H1 (cell line): ENCODE measurements around the gene PMS1. TPM values are rescaled to one million over a fixed set of nuclear protein-coding genes. Genes with fewer than 3 reads are reported as not detected.

ENCODE experiments used
- CTCF ChIA-PET: fragments of 300-600 bp; sonication (Branson Sonifier 250); formaldehyde crosslinking; loops from one replicate; lab custom pipeline; 2021; ENCODE audit not compliant: partially characterized antibody; lab: Charles Lee
- POLR2A ChIA-PET: fragments of 300-600 bp; sonication (Branson Sonifier 250); formaldehyde crosslinking; loops from one replicate; lab custom pipeline; 2021; ENCODE audit warnings: inconsistent platforms; ENCODE audit not compliant: partially characterized antibody; lab: Charles Lee
- DNase-seq, 2 experiments: peaks; one replicate each; pipeline versions ENCODE4 v3.0.0 to v3.0.0-alpha.2; 2010 to 2022; ENCODE audit warnings: low spot score in 2 of 2, low read depth in 1 of 2, mixed read lengths in 1 of 2
- FAIRE-seq: peaks from 2 replicates; lab custom pipeline; 2011; peaks lifted over from hg19 to GRCh38; lab: Jason Lieb, UNC
- H2AFZ ChIP-seq: 2 replicates; pipeline ENCODE4 v1.8.1; 2012; ENCODE audit warnings: low read length, inconsistent platforms
- H2AK5ac ChIP-seq: 2 replicates; pipeline ENCODE4 v1.6.1; 2013; ENCODE audit warnings: low read depth, low read length
- H2BK120ac ChIP-seq: replicated peaks from 2 replicates; pipeline ENCODE3; 2013; ENCODE audit warnings: low read depth, low read length, inconsistent platforms
- H2BK12ac ChIP-seq: 2 replicates; pipeline ENCODE4 v1.6.1; 2013; ENCODE audit warnings: low read depth, low read length
- H2BK15ac ChIP-seq: 2 replicates; pipeline ENCODE4 v1.6.1; 2013; ENCODE audit warnings: low read length
- H2BK20ac ChIP-seq: 2 replicates; pipeline ENCODE4 v1.6.1; 2013; ENCODE audit warnings: low read length
- H2BK5ac ChIP-seq: 2 replicates; pipeline ENCODE4 v1.6.1; 2013; ENCODE audit warnings: low read depth, low read length
- H3K14ac ChIP-seq: 2 replicates; pipeline ENCODE4 v1.6.1; 2013; ENCODE audit warnings: inconsistent platforms; ENCODE audit not compliant: insufficient read length
- H3K18ac ChIP-seq: 2 replicates; pipeline ENCODE4 v1.6.1; 2013; ENCODE audit warnings: low read length; ENCODE audit errors: extremely low read depth
- H3K23ac ChIP-seq: 2 replicates; pipeline ENCODE4 v1.6.1; 2013; ENCODE audit warnings: inconsistent platforms; ENCODE audit not compliant: insufficient read length
- H3K23me2 ChIP-seq: 2 replicates; pipeline ENCODE4 v1.6.1; 2013; ENCODE audit warnings: low read depth, low read length
- H3K27ac ChIP-seq: 2 replicates; pipeline ENCODE4 v1.6.1; 2011; ENCODE audit warnings: low read depth, low read length, inconsistent platforms
- H3K27me3 ChIP-seq, 4 experiments: replicated peaks in 1 of 4; 1 replicate in 1 of 4; 2 replicates in 3 of 4; pipeline versions ENCODE4 v1.6.1 to v1.8.1; 2011 to 2013; ENCODE audit warnings: low read length in 3 of 4, mild to moderate bottlenecking in 3 of 4, inconsistent platforms in 2 of 4, mixed read lengths in 2 of 4, moderate library complexity in 1 of 4; ENCODE audit not compliant: control insufficient read depth in 3 of 4, insufficient read depth in 3 of 4; ENCODE audit errors: extremely low read depth in 1 of 4
- H3K36me3 ChIP-seq, 4 experiments: 2 replicates each; pipeline versions ENCODE4 v1.6.1 to v1.8.1; 2011 to 2013; ENCODE audit warnings: mild to moderate bottlenecking in 4 of 4, low read length in 3 of 4, moderate library complexity in 2 of 4, control low read depth in 1 of 4, inconsistent platforms in 1 of 4; ENCODE audit not compliant: insufficient read depth in 4 of 4, control insufficient read depth in 2 of 4
- H3K4ac ChIP-seq: replicated peaks from 2 replicates; pipeline ENCODE3; 2013; ENCODE audit warnings: low read length, low read depth, mixed read lengths, inconsistent platforms; ENCODE audit not compliant: insufficient read length
- H3K4me1 ChIP-seq, 4 experiments: replicated peaks in 1 of 4; 1 replicate in 1 of 4; 2 replicates in 3 of 4; pipeline versions ENCODE4 v1.6.1 to v1.8.1; 2011 to 2013; ENCODE audit warnings: low read length in 3 of 4, inconsistent platforms in 2 of 4, mixed read lengths in 1 of 4; ENCODE audit not compliant: insufficient read depth in 4 of 4, control insufficient read depth in 3 of 4
- H3K4me2 ChIP-seq, 2 experiments: 2 replicates each; pipeline versions ENCODE4 v1.6.1 to v1.8.1; 2011 to 2013; ENCODE audit warnings: low read depth in 2 of 2, low read length in 2 of 2, control low read depth in 1 of 2, inconsistent platforms in 1 of 2, mild to moderate bottlenecking in 1 of 2; ENCODE audit not compliant: insufficient read depth in 1 of 2
- H3K4me3 ChIP-seq, 4 experiments: fragments of 200-600, 300-600 bp in 1 of 4; sonication (generic), shearing (Covaris generic), sonication (Bioruptor Twin) in 1 of 4; 2 replicates each; pipeline versions ENCODE4 v1.5.1 to v1.8.1; 2011 to 2016; ENCODE audit warnings: low read length in 4 of 4, low read depth in 3 of 4, control low read depth in 2 of 4, inconsistent platforms in 2 of 4, mild to moderate bottlenecking in 2 of 4, mixed read lengths in 1 of 4, moderate library complexity in 1 of 4; ENCODE audit not compliant: insufficient read depth in 2 of 4; ENCODE audit errors: extremely low read depth in 1 of 4
- H3K56ac ChIP-seq: replicated peaks from 2 replicates; pipeline ENCODE3; 2013; ENCODE audit warnings: low read depth, mild to moderate bottlenecking, mixed read lengths, low read length, inconsistent platforms; ENCODE audit not compliant: insufficient read length
- H3K79me1 ChIP-seq: 2 replicates; pipeline ENCODE4 v1.6.1; 2013; ENCODE audit warnings: low read depth, low read length, control low read depth
- H3K79me2 ChIP-seq, 2 experiments: 2 replicates each; pipeline versions ENCODE4 v1.6.1 to v1.8.1; 2012 to 2013; ENCODE audit warnings: low read length in 2 of 2, mild to moderate bottlenecking in 2 of 2, inconsistent platforms in 1 of 2; ENCODE audit not compliant: insufficient read depth in 2 of 2, control insufficient read depth in 1 of 2
- H3K9ac ChIP-seq, 4 experiments: replicated peaks in 1 of 4; 1 replicate in 1 of 4; 2 replicates in 3 of 4; pipeline versions ENCODE4 v1.6.1 to v1.8.1; 2011 to 2013; ENCODE audit warnings: low read depth in 3 of 4, low read length in 3 of 4, control low read depth in 2 of 4, mild to moderate bottlenecking in 2 of 4, moderate library complexity in 2 of 4, inconsistent platforms in 1 of 4; ENCODE audit errors: extremely low read depth in 1 of 4
- H3K9me3 ChIP-seq, 2 experiments: 2 replicates each; pipeline versions ENCODE4 v1.6.1 to v1.8.1; 2012 to 2013; ENCODE audit warnings: mild to moderate bottlenecking in 2 of 2, moderate library complexity in 2 of 2, control low read depth in 1 of 2, inconsistent platforms in 1 of 2, low read depth in 1 of 2, low read length in 1 of 2, mixed read lengths in 1 of 2; ENCODE audit not compliant: insufficient read depth in 2 of 2
- H4K20me1 ChIP-seq, 2 experiments: replicated peaks in 1 of 2; 2 replicates each; pipeline versions ENCODE3 to v1.8.1; 2011 to 2013; ENCODE audit warnings: inconsistent platforms in 2 of 2, low read length in 2 of 2, mild to moderate bottlenecking in 1 of 2; ENCODE audit not compliant: insufficient read depth in 2 of 2, control insufficient read depth in 1 of 2
- H4K5ac ChIP-seq: 2 replicates; pipeline ENCODE4 v1.6.1; 2013; ENCODE audit warnings: low read length, low read depth, mixed read lengths, inconsistent platforms; ENCODE audit not compliant: insufficient read length
- H4K8ac ChIP-seq: 2 replicates; pipeline ENCODE4 v1.8.0; 2013; ENCODE audit warnings: mild to moderate bottlenecking, moderate library complexity, low read length, inconsistent platforms; ENCODE audit not compliant: insufficient read depth; ENCODE audit errors: extremely low read depth
- H4K91ac ChIP-seq: replicated peaks from 2 replicates; pipeline ENCODE3; 2013; ENCODE audit warnings: low read length, mixed read lengths, inconsistent platforms; ENCODE audit not compliant: insufficient read length
- CBX5 ChIP-seq: fragments of 300-800, 300-1000 bp; sonication (generic); IDR thresholded peaks from 2 replicates; pipeline ENCODE4 v1.7.1; 2016; ENCODE audit warnings: antibody characterized with exemption, low read length, low read depth
- CEBPB ChIP-seq: IDR thresholded peaks from 2 replicates; pipeline ENCODE4 v1.6.1; 2012; ENCODE audit warnings: low read depth, low read length
- CHD2 ChIP-seq: IDR thresholded peaks from 2 replicates; pipeline ENCODE4 v1.6.1; 2012; ENCODE audit warnings: low read length, improper control_type of control experiment
- CTBP2 ChIP-seq: IDR thresholded peaks from 2 replicates; pipeline ENCODE4 v1.7.0; 2011; ENCODE audit warnings: borderline replicate concordance, mild to moderate bottlenecking, moderate library complexity, mixed read lengths, low read length; ENCODE audit not compliant: insufficient read depth, insufficient read length
- GTF2F1 ChIP-seq: IDR thresholded peaks from 2 replicates; pipeline ENCODE4 v1.6.1; 2012; ENCODE audit warnings: low read depth, low read length, improper control_type of control experiment, borderline replicate concordance
- NANOG ChIP-seq: IDR thresholded peaks from 2 replicates; pipeline ENCODE4 v1.6.1; 2011; ENCODE audit warnings: low read length, low read depth, mild to moderate bottlenecking, inconsistent platforms; ENCODE audit not compliant: insufficient read depth, poor library complexity, severe bottlenecking
- NRF1 ChIP-seq: IDR thresholded peaks from 2 replicates; pipeline ENCODE4 v1.6.1; 2011; ENCODE audit warnings: mild to moderate bottlenecking, low read depth, low read length, improper control_type of control experiment
- RBBP5 ChIP-seq: IDR thresholded peaks from 2 replicates; pipeline ENCODE4 v1.7.1; 2012; ENCODE audit warnings: low read depth, mild to moderate bottlenecking, inconsistent platforms, low read length, moderate library complexity, borderline replicate concordance
- RXRA ChIP-seq: IDR thresholded peaks from 2 replicates; pipeline ENCODE4 v1.6.1; 2011; ENCODE audit warnings: low read depth, mild to moderate bottlenecking, low read length, moderate library complexity; ENCODE audit not compliant: insufficient read depth
- SP2 ChIP-seq: IDR thresholded peaks from 2 replicates; pipeline ENCODE4 v1.6.1; 2012; ENCODE audit warnings: mild to moderate bottlenecking, low read length, inconsistent platforms
- TCF12 ChIP-seq: IDR thresholded peaks from 2 replicates; pipeline ENCODE4 v1.6.1; 2011; ENCODE audit warnings: low read depth, mild to moderate bottlenecking, low read length
- WGBS, 2 experiments: shearing (Covaris generic) in 1 of 2; methylation state at CpG; one replicate each; pipeline versions ENCODE4 v1.1.6 to v1.1.7; 2013 to 2015; ENCODE audit warnings: low lambda C conversion rate in 2 of 2, mixed read lengths in 2 of 2, inconsistent platforms in 1 of 2, low coverage in 1 of 2, missing lambda C conversion rate in 1 of 2; ENCODE audit not compliant: insufficient replicate concordance in 2 of 2, insufficient coverage in 1 of 2, insufficient read length in 1 of 2; ENCODE audit errors: extremely low coverage in 1 of 2, missing lambda C conversion rate in 1 of 2; 5-methylcytosine and 5-hydroxymethylcytosine counted together
- polyA plus RNA-seq, 7 experiments: library from polyadenylated mRNA; depleted of rRNA in 3 of 7; stranded (reverse) in 5 of 7; unstranded in 2 of 7; fragments of >200 nt in 5 of 7; fragments of 200-250 nt in 2 of 7; gene quantifications; 1 replicate in 5 of 7; 2 replicates in 1 of 7; 4 replicates in 1 of 7; pipeline versions ENCODE4 v1.2.1 to v1.2.3, GENCODE V29; 2011 to 2013; ENCODE audit warnings: missing spikeins in 2 of 7, mixed read lengths in 2 of 7
- total RNA-seq: library from RNA; stranded (reverse); fragmentation: NEBNext Ultra II Directional; extraction: Animal tissue kit (Norgen Biotek cat#: 25700); gene quantifications from 2 replicates; pipeline ENCODE4 v1.2.1, GENCODE V29; 2021
- TF ChIP-seq, protein P1 (sequence below): IDR thresholded peaks from 2 replicates; pipeline ENCODE4 v1.6.1; 2011; ENCODE audit warnings: low read depth, mild to moderate bottlenecking, low read length; ENCODE audit not compliant: insufficient read depth
- TF ChIP-seq, protein P2 (sequence below): IDR thresholded peaks from 2 replicates; pipeline ENCODE4 v1.6.1; 2011; ENCODE audit warnings: low read length, improper control_type of control experiment

Gene PMS1
- total and polyA plus RNA-seq, 2 of the 8 experiments (the other 6 are each of a cell fraction or from before 2014, with no cell fraction given) = 13.1 to 59.7 TPM

DNA sequence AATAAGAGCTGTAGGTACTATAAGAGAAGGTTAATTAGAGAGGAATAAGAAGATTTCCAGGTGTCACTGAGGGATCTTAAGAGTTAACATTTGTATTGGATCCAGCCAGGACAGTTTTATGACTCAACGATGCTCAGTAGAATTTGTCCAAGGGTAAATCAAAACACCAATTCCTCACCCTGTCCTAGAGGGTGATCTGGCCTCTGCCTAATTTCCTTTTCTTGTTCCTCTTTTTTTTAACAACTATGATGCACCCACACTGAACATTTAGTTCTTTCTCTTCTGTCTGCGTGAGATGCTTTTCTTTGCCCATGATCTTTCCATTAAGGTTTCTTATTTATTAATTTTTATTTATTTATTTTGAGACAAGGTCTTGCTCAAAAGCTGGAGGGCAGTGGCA is 92.0 kb downstream of the PMS1 start:
- no peak for TF ChIP-seq CEBPB
- TF ChIP-seq RBBP5 = no peak
- TF ChIP-seq CBX5 = no peak
- TF ChIP-seq, protein P1, sequence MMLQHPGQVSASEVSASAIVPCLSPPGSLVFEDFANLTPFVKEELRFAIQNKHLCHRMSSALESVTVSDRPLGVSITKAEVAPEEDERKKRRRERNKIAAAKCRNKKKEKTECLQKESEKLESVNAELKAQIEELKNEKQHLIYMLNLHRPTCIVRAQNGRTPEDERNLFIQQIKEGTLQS = no peak
- TF ChIP-seq, protein P2, sequence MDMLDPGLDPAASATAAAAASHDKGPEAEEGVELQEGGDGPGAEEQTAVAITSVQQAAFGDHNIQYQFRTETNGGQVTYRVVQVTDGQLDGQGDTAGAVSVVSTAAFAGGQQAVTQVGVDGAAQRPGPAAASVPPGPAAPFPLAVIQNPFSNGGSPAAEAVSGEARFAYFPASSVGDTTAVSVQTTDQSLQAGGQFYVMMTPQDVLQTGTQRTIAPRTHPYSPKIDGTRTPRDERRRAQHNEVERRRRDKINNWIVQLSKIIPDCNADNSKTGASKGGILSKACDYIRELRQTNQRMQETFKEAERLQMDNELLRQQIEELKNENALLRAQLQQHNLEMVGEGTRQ = no peak
- TF ChIP-seq TCF12 = no peak
- TF ChIP-seq NRF1 = no peak
- TF ChIP-seq CHD2 = no peak
- no peak for TF ChIP-seq CTBP2
- no peak for TF ChIP-seq GTF2F1
- no peak for TF ChIP-seq SP2
- TF ChIP-seq NANOG = no peak
- no peak for TF ChIP-seq RXRA
- no peak overlapping the region for H2BK15ac ChIP-seq
- no peaks in the 10 kb centered on the region for H4K20me1 ChIP-seq
- FAIRE-seq (no peak), DNase-seq (no peak)
- no peak overlapping the region for H4K5ac ChIP-seq
- no peaks in the 10 kb centered on the region for H3K9me3 ChIP-seq
- H2BK120ac ChIP-seq = no peak overlapping the region
- ChIA-PET POLR2A (no interaction called here), CTCF (no interaction called here)
- H3K18ac ChIP-seq = no peak overlapping the region
- no peak overlapping the region for H3K56ac ChIP-seq
- H2AK5ac ChIP-seq = no peak overlapping the region
- no peak overlapping the region for H3K4me3 ChIP-seq
- 88% methylated on average over 2 of the region's 2 CpGs; no CpG with 5 or more reads in 1 of the 2 experiments for WGBS, 2 experiments
- no peak overlapping the region for H2BK5ac ChIP-seq
- peaks cover 0 to 4% (median 0%) of the 10 kb centered on the region in 4 experiments; a peak in 1 of 7 replicates for H3K4me1 ChIP-seq
- no peak overlapping the region for H3K27ac ChIP-seq
- H3K79me1 ChIP-seq = no peaks in the 10 kb centered on the region
- H3K14ac ChIP-seq = no peak overlapping the region
- no peaks in the 10 kb centered on the region; the same call in 1 of the 2 replicates for H3K23me2 ChIP-seq
- H2BK20ac ChIP-seq = no peak overlapping the region
- H3K4ac ChIP-seq = no peak overlapping the region
- no peak overlapping the region for H2BK12ac ChIP-seq
- H3K36me3 ChIP-seq = peaks cover 0 to 18% (median 1%) of the 10 kb centered on the region in 4 experiments; a peak in 2 of 8 replicates
- no peaks in the 10 kb centered on the region for H3K79me2 ChIP-seq
- H4K91ac ChIP-seq = no peak overlapping the region
- H2AFZ ChIP-seq = no peak overlapping the region
- H3K9ac ChIP-seq = no peak overlapping the region
- no peak overlapping the region for H3K23ac ChIP-seq
- H3K27me3 ChIP-seq = no peaks in the 10 kb centered on the region
- H3K4me2 ChIP-seq = no peak overlapping the region
- H4K8ac ChIP-seq = no peak overlapping the region
